Natural killer cell (primary cell): ENCODE results near the gene WNT5A. TPM values are rescaled to one million over a fixed set of nuclear protein-coding genes. Genes with fewer than 3 reads are reported as not detected.
"Not testable (repeated sequence)": the region's sequence is repeated elsewhere in the genome, so short reads cannot be mapped to it uniquely, and the experiment has no call there.

Source experiments
- ATAC-seq, 3 donors: fragments of 150-1000 bp in 2 of 3; fragments of 200-7000 bp in 1 of 3; cut with Tn5 transposase; 1 replicate in 1 of 3; 2 replicates in 2 of 3; pipeline ENCODE4 v1.10.0; 2021; ENCODE audit warnings: mild to moderate bottlenecking in 2 of 3, moderate library complexity in 2 of 3
- DNase-seq, 2 donors: peaks; one replicate each; pipeline versions ENCODE4 v3.0.0 to v3.0.0-alpha.2; 2013 to 2021; ENCODE audit warnings: mixed read lengths in 1 of 2
- H3K27ac ChIP-seq: one replicate; pipeline ENCODE4 v1.5.1; 2013; ENCODE audit warnings: mild to moderate bottlenecking, low read length
- H3K27me3 ChIP-seq: one replicate; pipeline ENCODE4 v1.6.1; 2013; ENCODE audit warnings: low read length; ENCODE audit not compliant: control insufficient read depth, insufficient read depth
- H3K36me3 ChIP-seq: one replicate; pipeline ENCODE4 v1.6.1; 2013; ENCODE audit warnings: low read length; ENCODE audit not compliant: control insufficient read depth, insufficient read depth
- H3K4me1 ChIP-seq: one replicate; pipeline ENCODE4 v1.6.1; 2013; ENCODE audit warnings: low read length; ENCODE audit not compliant: control insufficient read depth, insufficient read depth
- H3K4me3 ChIP-seq: one replicate; pipeline ENCODE4 v1.5.1; 2013; ENCODE audit warnings: low read length
- H3K9me3 ChIP-seq: one replicate; pipeline ENCODE4 v1.6.1; 2013; ENCODE audit warnings: low read length; ENCODE audit not compliant: control insufficient read depth, insufficient read depth
- H3K27ac Mint-ChIP-seq, 2 donors: one replicate each; pipeline ENCODE4 v1.8.0; 2022; ENCODE audit warnings: mild to moderate bottlenecking in 2 of 2, mixed read lengths in 2 of 2, moderate library complexity in 1 of 2
- H3K27me3 Mint-ChIP-seq, 2 donors: one replicate each; pipeline ENCODE4 v1.8.0; 2022; ENCODE audit warnings: low read depth in 2 of 2, mixed read lengths in 2 of 2
- H3K36me3 Mint-ChIP-seq: one replicate; pipeline ENCODE4 v1.8.0; 2022; ENCODE audit warnings: mixed read lengths
- H3K4me1 Mint-ChIP-seq, 2 donors: one replicate each; pipeline ENCODE4 v1.8.0; 2022; ENCODE audit warnings: mixed read lengths in 2 of 2
- H3K4me3 Mint-ChIP-seq: one replicate; pipeline ENCODE4 v1.8.0; 2022; ENCODE audit warnings: mild to moderate bottlenecking, moderate library complexity, mixed read lengths
- H3K9me3 Mint-ChIP-seq, 2 donors: one replicate each; pipeline ENCODE4 v1.8.0; 2022; ENCODE audit warnings: mixed read lengths in 2 of 2
- CTCF ChIP-seq: fragments of 200-600 bp; IDR thresholded peaks from one replicate; pipeline ENCODE4 v1.8.0; 2022; ENCODE audit warnings: antibody characterized with exemption
- WGBS: methylation state at CpG from one replicate; pipeline ENCODE4 v1.1.7; 2013; ENCODE audit warnings: missing lambda C conversion rate; ENCODE audit not compliant: insufficient coverage; 5-methylcytosine and 5-hydroxymethylcytosine counted together
- intact Hi-C: fragments of 100-400 bp; cut with micrococcal nuclease; formaldehyde crosslinking; loops from one replicate; pipeline ENCODE4 v1.14.2; 2022
- total RNA-seq, 4 donors: library from RNA; stranded (reverse); fragments of 120-200 nt in 1 of 4; gene quantifications; one replicate each; pipeline versions ENCODE4 v1.2.3 to v1.2.4, GENCODE V29; 2013 to 2022

The WNT5A gene
- total RNA-seq, 3 donors from 2014 or later (not counting 1 experiment from before 2014, with no cell fraction given), result not detected

- Mint-ChIP-seq H3K4me1 (no peaks in the 10 kb centered on the region), H3K36me3 (no peaks in the 10 kb centered on the region), H3K27ac (no peak overlapping the region), H3K27me3 (no peaks in the 10 kb centered on the region), H3K4me3 (no peak overlapping the region), H3K9me3 (no peaks in the 10 kb centered on the region)
- WGBS, result 76% methylated on average over 1 of the region's 1 CpG
- Histone ChIP-seq H3K4me3 (no peak overlapping the region), H3K27me3 (no peaks in the 10 kb centered on the region), H3K9me3 (no peaks in the 10 kb centered on the region), H3K27ac (no peak overlapping the region), H3K4me1 (no peaks in the 10 kb centered on the region), H3K36me3 (no peaks in the 10 kb centered on the region)
- TF ChIP-seq CTCF, result no peak
- ATAC-seq, result no peak
- DNase-seq, result no peak
- intact Hi-C loops, result no loop called here
Observed at GRCh38 chr3:55507808-55508207, 20.7 kb upstream of the WNT5A start.

GRCh38 chr3:55505776-55506175 lies 18.7 kb upstream of the WNT5A start:
- Mint-ChIP-seq H3K4me1 (no peaks in the 10 kb centered on the region), H3K9me3 (no peaks in the 10 kb centered on the region), H3K27me3 (no peaks in the 10 kb centered on the region), H3K27ac (no peak overlapping the region), H3K36me3 (no peaks in the 10 kb centered on the region), H3K4me3 (no peak overlapping the region)
- intact Hi-C loops, result no loop called here
- H3K27ac ChIP-seq, result no peak overlapping the region
- DNase-seq (no peak), ATAC-seq (no peak)
- no peaks in the 10 kb centered on the region for H3K9me3 ChIP-seq
- H3K27me3 ChIP-seq, result no peaks in the 10 kb centered on the region
- H3K4me3 ChIP-seq, result no peak overlapping the region
- H3K36me3 ChIP-seq, result no peaks in the 10 kb centered on the region
- 68% methylated on average over 4 of the region's 4 CpGs for WGBS
- H3K4me1 ChIP-seq, result no peaks in the 10 kb centered on the region
- no peak for TF ChIP-seq CTCF

- H3K36me3 ChIP-seq, H3K27ac ChIP-seq, ATAC-seq, DNase-seq, H3K4me3 Mint-ChIP-seq, H3K4me1 ChIP-seq, H3K27ac Mint-ChIP-seq, H3K27me3 ChIP-seq, H3K4me3 ChIP-seq, H3K27me3 Mint-ChIP-seq, H3K9me3 ChIP-seq, intact Hi-C loops, H3K36me3 Mint-ChIP-seq, H3K4me1 Mint-ChIP-seq, H3K9me3 Mint-ChIP-seq: not testable (repeated sequence)
- WGBS, result 61% methylated on average over 5 of the region's 6 CpGs
Observed at GRCh38 chr3:55505102-55505501, 18.0 kb upstream of the WNT5A start.

GRCh38 chr3:55501905-55502304 lies 14.8 kb upstream of the WNT5A start:
- Histone ChIP-seq H3K27ac (no peak overlapping the region), H3K36me3 (no peaks in the 10 kb centered on the region), H3K9me3 (no peaks in the 10 kb centered on the region), H3K4me1 (no peaks in the 10 kb centered on the region), H3K27me3 (no peaks in the 10 kb centered on the region), H3K4me3 (no peak overlapping the region)
- Mint-ChIP-seq H3K27ac (no peak overlapping the region), H3K27me3 (no peaks in the 10 kb centered on the region), H3K4me1 (no peaks in the 10 kb centered on the region), H3K9me3 (no peaks in the 10 kb centered on the region), H3K4me3 (no peak overlapping the region), H3K36me3 (no peaks in the 10 kb centered on the region)
- intact Hi-C loops, result no loop called here
- ATAC-seq (no peak), DNase-seq (no peak)
- TF ChIP-seq CTCF, result no peak
- WGBS, result 78% methylated on average over 3 of the region's 3 CpGs
